A549 treated with AZD9567 at 1 μM for 4 hours (cell line): ENCODE data around the gene MAP7D1. TPM values are rescaled to one million over a fixed set of nuclear protein-coding genes. Genes with fewer than 3 reads are reported as not detected.

Source experiments
- total RNA-seq: library from RNA; stranded (reverse); fragments of 200-300 nt; extraction: Qiagen RNA extraction; gene quantifications from 5 replicates; pipeline ENCODE4 v1.2.3, GENCODE V29; 2022; ENCODE audit not compliant: insufficient read depth

MAP7D1 gene
- total RNA-seq: 145 to 193 TPM (median 186 TPM) in 5 replicates

GRCh38 chr1:36155408-36156328, at the start of gene MAP7D1:
TSS of gene MAP7D1 (plus strand) at chr1:36156160. CDS start at chr1:36156418, 258 bp downstream.

GRCh38 chr1:36125129-36125991, 30.6 kb upstream of the MAP7D1 start, which contains the start of gene COL8A2:
TSS of gene COL8A2 (minus strand) at chr1:36125222. CDS start at chr1:36100242, 24,980 bp downstream.

GRCh38 chr1:36149237-36149972, 6.6 kb upstream of the MAP7D1 start, which contains the start of gene TRAPPC3:
TSS of gene TRAPPC3 (minus strand) at chr1:36149486. CDS start at chr1:36149378, 108 bp downstream.

GRCh38 chr1:36223996-36224536, 68.1 kb downstream of the MAP7D1 start, which contains the start of gene THRAP3:
TSS of gene THRAP3 (plus strand) at chr1:36224443. CDS start at chr1:36282564, 58,121 bp downstream.

Other genes starting within 250 kb of the MAP7D1 start
- 6.5 to 9.1 TPM (median 8.4 TPM) in 5 replicates for gene AGO3, start 225.1 kb upstream of the MAP7D1 start, total RNA-seq
- gene TEKT2, start 72.1 kb upstream of the MAP7D1 start, total RNA-seq: 0.09 TPM in 1 of 5 replicates, not detected in the others
- gene ADPRS, start 67.3 kb upstream of the MAP7D1 start, total RNA-seq: 29.2 to 35.5 TPM (median 33.0 TPM) in 5 replicates
- gene COL8A2, start 30.9 kb upstream of the MAP7D1 start, total RNA-seq: 0.05 to 0.14 TPM (median 0.12 TPM) in 4 of 5 replicates, not detected in the other
- gene TRAPPC3, start 6.7 kb upstream of the MAP7D1 start, total RNA-seq: 78.7 to 85.3 TPM (median 79.5 TPM) in 5 replicates
- 66.5 to 82.2 TPM (median 70.8 TPM) in 5 replicates for gene THRAP3, start 68.3 kb downstream of the MAP7D1 start, total RNA-seq
- 1.6 to 3.3 TPM (median 2.6 TPM) in 5 replicates for gene SH3D21, start 150.2 kb downstream of the MAP7D1 start, total RNA-seq
- gene EVA1B, start 167.5 kb downstream of the MAP7D1 start, total RNA-seq: 4.7 to 23.5 TPM (median 19.8 TPM) in 5 replicates
- gene STK40, start 229.8 kb downstream of the MAP7D1 start, total RNA-seq: 9.8 to 11.0 TPM (median 10.4 TPM) in 5 replicates
- gene LSM10, start 241.7 kb downstream of the MAP7D1 start, total RNA-seq: 36.1 to 44.9 TPM (median 43.5 TPM) in 5 replicates